K562 (cell line): ENCODE measurements around the gene SOX6. TPM values are rescaled to one million over a fixed set of nuclear protein-coding genes. Genes with fewer than 3 reads are reported as not detected.

ENCODE experiments used
- ATAC-seq: fragments of 200-7000 bp; cut with Tn5 transposase; 3 replicates; pipeline ENCODE4 v1.9.1; 2020; ENCODE audit warnings: moderate library complexity
- BruUV-seq: library from RNA; stranded (reverse); fragments of 400-500 nt; replicated peaks from 2 replicates; lab custom pipeline; 2021; lab: Mats Ljungman, UMichigan
- CTCF ChIA-PET: fragments of 300-600 bp; formaldehyde crosslinking; extraction: SDS; loops from one replicate; lab custom pipeline; 2021; ENCODE audit warnings: low intra/inter-chr PET ratio; lab: Yijun Ruan, JAX
- POLR2A ChIA-PET: fragments of 300-600, 350-650 bp; sonication (Branson Sonifier 250); formaldehyde crosslinking; extraction: SDS; loops from one replicate; lab custom pipeline; 2021; ENCODE audit warnings: antibody characterized with exemption, inconsistent platforms; lab: Yijun Ruan, JAX
- DNase-seq, 4 experiments: peaks; one replicate each; pipeline versions ENCODE4 v3.0.0 to v3.0.0-alpha.2; 2011 to 2018; ENCODE audit warnings: low spot score in 3 of 4, mixed read lengths in 3 of 4; ENCODE audit errors: extremely low read depth in 1 of 4
- FAIRE-seq: peaks from 2 replicates; lab custom pipeline; 2011; peaks lifted over from hg19 to GRCh38; lab: Jason Lieb, UNC
- H2AFZ ChIP-seq: 2 replicates; pipeline ENCODE4 v1.6.0; 2011; ENCODE audit warnings: low read depth, low read length, control low read depth, inconsistent platforms
- H3K27ac ChIP-seq: fragments of 200-600 bp; 3 replicates; pipeline ENCODE4 v1.8.0; 2011; ENCODE audit warnings: low read depth, mild to moderate bottlenecking, control low read depth, inconsistent platforms, low read length, moderate library complexity, mixed read lengths; ENCODE audit errors: extremely low read depth
- H3K27me3 ChIP-seq, 2 experiments: fragments of 300-600 bp in 1 of 2; 2 replicates in 1 of 2; 3 replicates in 1 of 2; pipeline versions ENCODE4 v1.6.0 to v1.8.0; 2011; ENCODE audit warnings: inconsistent platforms in 2 of 2, low read length in 2 of 2, mild to moderate bottlenecking in 1 of 2, mixed read lengths in 1 of 2, moderate library complexity in 1 of 2; ENCODE audit not compliant: control insufficient read depth in 2 of 2, insufficient read depth in 2 of 2
- H3K36me3 ChIP-seq: fragments of 300-600 bp; 3 replicates; pipeline ENCODE4 v1.8.0; 2011; ENCODE audit warnings: mild to moderate bottlenecking, low read length, inconsistent platforms; ENCODE audit not compliant: control insufficient read depth, insufficient read depth
- H3K4me1 ChIP-seq, 2 experiments: fragments of 200-600 bp in 1 of 2; replicated peaks in 1 of 2; 2 replicates in 1 of 2; 3 replicates in 1 of 2; pipeline versions ENCODE4 v1.5.1 to v1.8.0; 2011; ENCODE audit warnings: inconsistent platforms in 2 of 2, low read length in 2 of 2, mild to moderate bottlenecking in 1 of 2, mixed read lengths in 1 of 2, moderate library complexity in 1 of 2; ENCODE audit not compliant: control insufficient read depth in 2 of 2, insufficient read depth in 2 of 2
- H3K4me2 ChIP-seq: 2 replicates; pipeline ENCODE4 v1.6.1; 2011; ENCODE audit warnings: low read length, control low read depth, inconsistent platforms, mixed read lengths; ENCODE audit not compliant: insufficient read depth
- H3K4me3 ChIP-seq: fragments of 200-600 bp; sonication (generic), shearing (Covaris generic); 2 replicates; pipeline ENCODE4 v1.5.1; 2016; ENCODE audit warnings: control low read depth, inconsistent platforms
- H3K79me2 ChIP-seq: fragments of 200-600 bp; 3 replicates; pipeline ENCODE4 v1.8.0; 2011; ENCODE audit warnings: low read length, inconsistent platforms; ENCODE audit not compliant: control insufficient read depth, insufficient read depth
- H3K9ac ChIP-seq, 2 experiments: 2 replicates each; pipeline versions ENCODE4 v1.6.0 to v1.6.1; 2011; ENCODE audit warnings: low read depth in 2 of 2, low read length in 2 of 2, control low read depth in 1 of 2, inconsistent platforms in 1 of 2, mild to moderate bottlenecking in 1 of 2, mixed read lengths in 1 of 2; ENCODE audit not compliant: insufficient read depth in 1 of 2
- H3K9me1 ChIP-seq: one replicate; pipeline ENCODE4 v1.6.0; 2011; ENCODE audit warnings: inconsistent platforms, mild to moderate bottlenecking, low read length, moderate library complexity; ENCODE audit not compliant: control insufficient read depth, insufficient read depth
- H3K9me3 ChIP-seq: replicated peaks from 2 replicates; pipeline ENCODE4 v1.5.1; 2011; ENCODE audit warnings: low read depth, low read length, inconsistent platforms; ENCODE audit not compliant: control insufficient read depth, insufficient read depth
- H4K20me1 ChIP-seq: replicated peaks from 2 replicates; pipeline ENCODE4 v1.6.1; 2011; ENCODE audit warnings: low read length, inconsistent platforms, mixed read lengths; ENCODE audit not compliant: control insufficient read depth, insufficient read depth
- ARNT ChIP-seq, 2 experiments: fragments of 450-650 bp; IDR thresholded peaks; 2 replicates each; pipeline ENCODE4 v1.6.1; 2016; ENCODE audit warnings: mild to moderate bottlenecking in 1 of 2
- CBFA2T3 ChIP-seq: fragments of 450-650 bp; IDR thresholded peaks from 2 replicates; pipeline ENCODE4 v1.6.1; 2017
- CCNT2 ChIP-seq: IDR thresholded peaks from 2 replicates; pipeline ENCODE4 v1.6.1; 2011; ENCODE audit warnings: borderline replicate concordance, low read depth, mild to moderate bottlenecking, moderate library complexity, mixed read lengths, low read length; ENCODE audit not compliant: insufficient read length; ENCODE audit errors: extremely low read depth
- DACH1 ChIP-seq: fragments of 450-650 bp; IDR thresholded peaks from 2 replicates; pipeline ENCODE4 v1.6.1; 2018; ENCODE audit not compliant: partially characterized antibody
- HEY1 ChIP-seq: fragments of 250-450 bp; sonication (Bioruptor Pico); IDR thresholded peaks from 2 replicates; pipeline ENCODE4 v1.5.0; 2020; ENCODE audit warnings: mild to moderate bottlenecking, moderate library complexity, borderline replicate concordance
- MCM5 ChIP-seq: fragments of 450-650 bp; IDR thresholded peaks from 2 replicates; pipeline ENCODE4 v1.6.1; 2016; ENCODE audit warnings: low read depth
- MTA2 ChIP-seq: fragments of 450-650 bp; IDR thresholded peaks from 2 replicates; pipeline ENCODE4 v1.6.1; 2016; ENCODE audit warnings: low read depth
- NFATC3 ChIP-seq: fragments of 450-650 bp; IDR thresholded peaks from 2 replicates; pipeline ENCODE4 v1.6.1; 2017; ENCODE audit warnings: mild to moderate bottlenecking
- NFXL1 ChIP-seq: fragments of 450-650 bp; formaldehyde crosslinking; IDR thresholded peaks from 2 replicates; pipeline ENCODE4 v1.4.0; 2021; ENCODE audit warnings: mild to moderate bottlenecking
- PTRF ChIP-seq: fragments of 450-650 bp; IDR thresholded peaks from 2 replicates; pipeline ENCODE4 v1.6.1; 2016; ENCODE audit warnings: mild to moderate bottlenecking, missing genetic modification characterization, missing compliant biosample characterization
- RB1 ChIP-seq: fragments of 450-650 bp; IDR thresholded peaks from 2 replicates; pipeline ENCODE4 v1.6.1; 2017; ENCODE audit warnings: low read depth, mild to moderate bottlenecking
- RFX1 ChIP-seq: fragments of 450-650 bp; IDR thresholded peaks from 2 replicates; pipeline ENCODE4 v1.6.1; 2016; ENCODE audit warnings: mild to moderate bottlenecking, moderate library complexity
- SMARCE1 ChIP-seq: fragments of 450-650 bp; IDR thresholded peaks from 2 replicates; pipeline ENCODE4 v1.7.1; 2016; ENCODE audit warnings: mild to moderate bottlenecking
- STAG1 ChIP-seq: sonication (generic); formaldehyde crosslinking; IDR thresholded peaks from 2 replicates; pipeline ENCODE4 v1.5.0; 2020; ENCODE audit warnings: missing genetic modification reagents, borderline replicate concordance
- TAF9B ChIP-seq: fragments of 450-650 bp; IDR thresholded peaks from 2 replicates; pipeline ENCODE4 v1.6.1; 2018; ENCODE audit warnings: mild to moderate bottlenecking; ENCODE audit not compliant: partially characterized antibody
- TRIM24 ChIP-seq, 2 experiments: fragments of 450-650 bp; IDR thresholded peaks; 2 replicates each; pipeline ENCODE4 v1.6.1; 2016
- ZNF717 ChIP-seq: fragments of 250-450 bp; sonication (Bioruptor Pico); IDR thresholded peaks from 2 replicates; pipeline ENCODE4 v1.5.0; 2021
- WGBS: fragments of 100-300 bp; shearing (Covaris generic); methylation state at CpG from one replicate; pipeline ENCODE4 v1.1.6; 2016; ENCODE audit warnings: low coverage, mixed read lengths; ENCODE audit not compliant: insufficient coverage; ENCODE audit errors: missing lambda C conversion rate; 5-methylcytosine and 5-hydroxymethylcytosine counted together
- in situ Hi-C: fragments of 300-500 bp; cut with MboI; formaldehyde crosslinking; loops from 4 replicates; pipeline ENCODE4 v1.15.0; 2018; ENCODE audit warnings: inconsistent platforms, mixed read lengths
- intact Hi-C: fragments of 100-400 bp; cut with micrococcal nuclease; formaldehyde crosslinking; loops from 2 replicates; pipeline ENCODE4 v1.14.2; 2022
- polyA plus RNA-seq, 8 experiments: library from polyadenylated mRNA; depleted of rRNA in 4 of 8; stranded (reverse) in 5 of 8; unstranded in 3 of 8; fragments of >200 nt; fragmentation: Nextera tagmentation in 2 of 8; fragmentation: Illumina TruSeq in 1 of 8; extraction: Ambion mirVana in 2 of 8; extraction: Trizol in 1 of 8; gene quantifications; 2 replicates each; pipeline versions ENCODE4 v1.2.1 to v1.2.3, GENCODE V29; 2011 to 2014; ENCODE audit warnings: inconsistent platforms in 1 of 8, missing spikeins in 1 of 8
- total RNA-seq, 7 experiments: library from RNA; depleted of rRNA in 6 of 7; stranded (reverse); fragments of >200 nt in 6 of 7; fragmentation: Illumina TruSeq in 2 of 7; extraction: Trizol in 2 of 7; gene quantifications; 2 replicates each; pipeline versions ENCODE4 v1.2.1 to v1.2.3, GENCODE V29; 2011 to 2021; ENCODE audit warnings: low replicate concordance in 1 of 7
- TF ChIP-seq, protein P1 (sequence below), 2 experiments: IDR thresholded peaks; 2 replicates each; pipeline ENCODE4 v1.6.1; 2011; ENCODE audit warnings: borderline replicate concordance in 1 of 2, control low read depth in 1 of 2, low read depth in 1 of 2, low read length in 1 of 2, mild to moderate bottlenecking in 1 of 2, mixed read lengths in 1 of 2, moderate library complexity in 1 of 2; ENCODE audit not compliant: insufficient read depth in 1 of 2, insufficient read length in 1 of 2, poor library complexity in 1 of 2, severe bottlenecking in 1 of 2; ENCODE audit errors: extremely low read depth in 1 of 2
- TF ChIP-seq, protein P2 (sequence below), 3 experiments: fragments of 200-800 bp in 1 of 3; sonication (Bioruptor generic) in 1 of 3; sonication (generic) in 1 of 3; formaldehyde crosslinking in 1 of 3; IDR thresholded peaks; 2 replicates each; pipeline versions ENCODE4 v1.6.1 to v1.8.0; 2016 to 2022; ENCODE audit warnings: mild to moderate bottlenecking in 2 of 3, missing compliant biosample characterization in 2 of 3, missing genetic modification characterization in 2 of 3, missing genetic modification reagents in 1 of 3
- TF ChIP-seq, protein P3 (sequence below): fragments of 450-650 bp; IDR thresholded peaks from 2 replicates; pipeline ENCODE4 v1.7.0; 2016; ENCODE audit warnings: borderline replicate concordance

The SOX6 gene
- total and polyA plus RNA-seq, 9 of the 15 experiments (the other 6 are each of a cell fraction or from before 2014, with no cell fraction given) = 0.89 to 8.7 (median 5.7) TPM

DNA sequence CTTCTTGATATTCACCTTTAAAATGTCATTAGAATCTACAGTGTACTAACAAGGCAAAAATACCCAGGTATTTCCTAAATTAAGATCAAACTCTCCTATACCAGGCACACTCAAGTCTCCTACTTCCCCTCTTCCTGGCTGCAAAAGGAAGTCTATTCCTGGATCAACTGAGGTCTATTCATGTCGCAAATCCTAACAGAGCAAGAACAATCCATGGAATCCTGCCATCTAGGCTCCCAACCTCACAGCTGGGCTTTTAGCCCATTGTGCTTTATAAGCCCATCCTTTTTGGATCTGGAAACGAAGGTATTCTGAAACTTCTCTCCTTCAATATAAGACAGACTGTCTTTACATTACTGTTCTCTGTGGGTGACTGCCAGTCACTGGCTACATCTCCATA, 161.8 kb downstream of the SOX6 start (continued):
- TF ChIP-seq, protein P1, sequence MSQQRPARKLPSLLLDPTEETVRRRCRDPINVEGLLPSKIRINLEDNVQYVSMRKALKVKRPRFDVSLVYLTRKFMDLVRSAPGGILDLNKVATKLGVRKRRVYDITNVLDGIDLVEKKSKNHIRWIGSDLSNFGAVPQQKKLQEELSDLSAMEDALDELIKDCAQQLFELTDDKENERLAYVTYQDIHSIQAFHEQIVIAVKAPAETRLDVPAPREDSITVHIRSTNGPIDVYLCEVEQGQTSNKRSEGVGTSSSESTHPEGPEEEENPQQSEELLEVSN (IDR thresholded peaks at IDR 0.05; ENCODE audit: borderline replicate concordance in 1 of 2, extremely low read depth in 1 of 2, insufficient read depth in 1 of 2, insufficient read length in 1 of 2, low read depth in 1 of 2, low read length in 1 of 2, poor library complexity in 1 of 2, severe bottlenecking in 1 of 2) = no peak
- TF ChIP-seq STAG1 (no peak), ZNF717 (no peak), RB1 (no peak), NFXL1 (CRISPR knock-in tag) (no peak)
- TF ChIP-seq, protein P2, sequence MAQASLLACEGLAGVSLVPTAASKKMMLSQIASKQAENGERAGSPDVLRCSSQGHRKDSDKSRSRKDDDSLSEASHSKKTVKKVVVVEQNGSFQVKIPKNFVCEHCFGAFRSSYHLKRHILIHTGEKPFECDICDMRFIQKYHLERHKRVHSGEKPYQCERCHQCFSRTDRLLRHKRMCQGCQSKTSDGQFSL (CRISPR knock-in tag; IDR thresholded peaks at IDR 0.05) = no peak
- TF ChIP-seq, protein P2 (tag; IDR thresholded peaks at IDR 0.05) = no peak

DNA sequence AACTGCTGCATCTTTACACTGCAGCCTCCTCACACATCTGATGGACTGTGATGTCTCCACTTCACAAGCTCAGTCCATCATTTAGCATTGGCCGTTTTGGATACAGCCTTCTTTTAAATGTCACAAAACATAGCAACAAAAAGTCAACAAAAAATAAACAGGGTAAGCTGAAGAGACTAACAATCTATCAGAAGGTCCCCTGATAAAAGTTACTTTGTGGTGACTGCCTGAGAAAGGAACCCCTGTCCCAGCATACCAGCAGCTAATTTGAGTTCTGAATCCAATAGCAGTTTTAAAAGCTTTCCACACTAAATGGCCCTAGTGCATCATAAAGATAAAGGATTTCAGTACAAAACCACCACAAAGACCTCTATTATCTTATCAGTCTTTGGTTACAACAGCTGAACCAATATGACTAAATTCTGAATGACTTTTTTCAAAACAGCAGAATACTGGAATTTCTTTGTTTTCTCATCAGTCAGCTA, 162.4 kb downstream of the SOX6 start:
- 7% methylated on average over 1 of the region's 1 CpG for WGBS
- ChIA-PET POLR2A (interaction anchor here (0.5 to 1.8 kb wide), 5 partner anchors 10 to 412 kb away, joined by 3 to 9 read pairs (median 5); no protein-coding TSS in a partner anchor), CTCF (no interaction called here)
- TF ChIP-seq CBFA2T3 = peak; percentile 93
- TF ChIP-seq CCNT2 = peak; percentile 74
- TF ChIP-seq ARNT (IDR thresholded peaks at IDR 0.05) = peak; percentile 41 to 59; a peak in 2 of 4 replicates
- TF ChIP-seq RFX1 = peak; percentile 24
- TF ChIP-seq DACH1 = peak; percentile 75
- TF ChIP-seq, protein P3, sequence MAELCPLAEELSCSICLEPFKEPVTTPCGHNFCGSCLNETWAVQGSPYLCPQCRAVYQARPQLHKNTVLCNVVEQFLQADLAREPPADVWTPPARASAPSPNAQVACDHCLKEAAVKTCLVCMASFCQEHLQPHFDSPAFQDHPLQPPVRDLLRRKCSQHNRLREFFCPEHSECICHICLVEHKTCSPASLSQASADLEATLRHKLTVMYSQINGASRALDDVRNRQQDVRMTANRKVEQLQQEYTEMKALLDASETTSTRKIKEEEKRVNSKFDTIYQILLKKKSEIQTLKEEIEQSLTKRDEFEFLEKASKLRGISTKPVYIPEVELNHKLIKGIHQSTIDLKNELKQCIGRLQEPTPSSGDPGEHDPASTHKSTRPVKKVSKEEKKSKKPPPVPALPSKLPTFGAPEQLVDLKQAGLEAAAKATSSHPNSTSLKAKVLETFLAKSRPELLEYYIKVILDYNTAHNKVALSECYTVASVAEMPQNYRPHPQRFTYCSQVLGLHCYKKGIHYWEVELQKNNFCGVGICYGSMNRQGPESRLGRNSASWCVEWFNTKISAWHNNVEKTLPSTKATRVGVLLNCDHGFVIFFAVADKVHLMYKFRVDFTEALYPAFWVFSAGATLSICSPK = no peak
- TF ChIP-seq SMARCE1 = peak; percentile 92
- TF ChIP-seq HEY1 (CRISPR knock-in tag) = no peak
- peak; percentile 81 for TF ChIP-seq MTA2
- TF ChIP-seq PTRF (tag) = no peak
- TF ChIP-seq TRIM24 (IDR thresholded peaks at IDR 0.05) = peak; percentile 33 to 75; a peak in 3 of 4 replicates
- TF ChIP-seq TAF9B = peak; percentile 41
- no peak for TF ChIP-seq NFATC3
- TF ChIP-seq MCM5 = no peak

More for the DNA sequence above, 162.4 kb downstream of the SOX6 start:
- Histone ChIP-seq H3K9me1 (no peaks in the 10 kb centered on the region), H3K4me1 (peaks cover 3 to 15% of the 10 kb centered on the region in 2 experiments; a peak in 4 of 5 replicates), H3K27me3 (no peaks in the 10 kb centered on the region), H3K9me3 (no peaks in the 10 kb centered on the region), H3K27ac (no peak overlapping the region), H3K4me2 (no peak overlapping the region), H3K36me3 (no peaks in the 10 kb centered on the region), H3K79me2 (no peaks in the 10 kb centered on the region), H3K4me3 (no peak overlapping the region), H2AFZ (no peak overlapping the region), H4K20me1 (no peaks in the 10 kb centered on the region), H3K9ac (no peak overlapping the region)
- intact Hi-C loops (loop anchor here (5.0 to 10.0 kb wide), 3 partner anchors 83 to 249 kb away; partner anchors contain the start of gene SOX6), in situ Hi-C loops (loop anchor here (5.0 kb wide), 1 partner anchor 413 kb away; no protein-coding TSS in a partner anchor)
- BruUV-seq = no TSS peak
- peak in 2 of 4 experiments; percentile 51 to 61 for DNase-seq
- FAIRE-seq = peak; percentile 70
- peak; percentile 68 for ATAC-seq
